GM12878 (cell line): ENCODE results near the gene AOC3. TPM values are rescaled to one million over a fixed set of nuclear protein-coding genes. Genes with fewer than 3 reads are reported as not detected.

ENCODE experiments used
- ATAC-seq: fragments of 200-7000 bp; cut with Tn5 transposase; 3 replicates; pipeline ENCODE4 v1.9.1; 2020; ENCODE audit warnings: mild to moderate bottlenecking, moderate library complexity
- BruUV-seq: library from RNA; stranded (reverse); fragments of 400-500 nt; replicated peaks from 2 replicates; lab custom pipeline; 2021; lab: Mats Ljungman, UMichigan
- CTCF ChIA-PET: fragments of 300-600 bp; sonication (Branson Sonifier 250); formaldehyde crosslinking; extraction: SDS; loops from one replicate; lab custom pipeline; 2021; ENCODE audit warnings: inconsistent platforms; lab: Yijun Ruan, JAX
- POLR2A ChIA-PET: fragments of 350-600 bp; formaldehyde crosslinking; extraction: SDS; loops from one replicate; lab custom pipeline; 2021; ENCODE audit warnings: inconsistent platforms; lab: Charles Lee
- RAD21 ChIA-PET: fragments of 300-600 bp; sonication (Branson Sonifier 250); formaldehyde crosslinking; loops from one replicate; lab custom pipeline; 2023; ENCODE audit warnings: antibody characterized with exemption; ENCODE audit not compliant: unreplicated experiment; lab: Charles Lee
- SMC1A ChIA-PET: fragments of 300-600 bp; sonication (Branson Sonifier 250); formaldehyde crosslinking; loops from one replicate; lab custom pipeline; 2023; ENCODE audit not compliant: unreplicated experiment, uncharacterized antibody; lab: Charles Lee
- DNase-seq: peaks from one replicate; pipeline ENCODE4 v3.0.0-alpha.2; 2011; ENCODE audit warnings: low read depth, low spot score
- FAIRE-seq: peaks from 3 replicates; lab custom pipeline; 2011; peaks lifted over from hg19 to GRCh38; lab: Jason Lieb, UNC
- H2AFZ ChIP-seq: 2 replicates; pipeline ENCODE4 v1.6.0; 2011; ENCODE audit warnings: low read depth, low read length, control low read depth; ENCODE audit not compliant: control insufficient read depth
- H3K27ac ChIP-seq: 2 replicates; pipeline ENCODE4 v1.5.1; 2011; ENCODE audit warnings: control low read depth; ENCODE audit not compliant: control insufficient read depth, insufficient read depth
- H3K27me3 ChIP-seq, 2 experiments: replicated peaks in 1 of 2; 2 replicates each; pipeline versions ENCODE4 v1.6.0 to v1.6.1; 2011; ENCODE audit warnings: low read length in 1 of 2; ENCODE audit not compliant: control insufficient read depth in 2 of 2, insufficient read depth in 2 of 2
- H3K36me3 ChIP-seq, 2 experiments: 2 replicates each; pipeline ENCODE4 v1.5.1; 2011; ENCODE audit warnings: low read length in 1 of 2; ENCODE audit not compliant: control insufficient read depth in 2 of 2, insufficient read depth in 2 of 2
- H3K4me1 ChIP-seq: 2 replicates; pipeline ENCODE4 v1.6.1; 2011; ENCODE audit warnings: mild to moderate bottlenecking, low read length, moderate library complexity, mixed read lengths; ENCODE audit not compliant: control insufficient read depth, insufficient read depth
- H3K4me2 ChIP-seq: 2 replicates; pipeline ENCODE4 v1.6.0; 2011; ENCODE audit warnings: control low read depth; ENCODE audit not compliant: control insufficient read depth, insufficient read depth
- H3K4me3 ChIP-seq: fragments of 200-600 bp; sonication (generic); 2 replicates; pipeline ENCODE4 v1.5.1; 2016
- H3K79me2 ChIP-seq: 2 replicates; pipeline ENCODE4 v1.6.0; 2011; ENCODE audit warnings: low read length; ENCODE audit not compliant: control insufficient read depth, insufficient read depth
- H3K9ac ChIP-seq: 2 replicates; pipeline ENCODE4 v1.8.0; 2011; ENCODE audit warnings: low read length, control low read depth, mixed read lengths; ENCODE audit not compliant: control insufficient read depth, insufficient read depth
- H3K9me3 ChIP-seq: replicated peaks from 3 replicates; pipeline ENCODE4 v1.5.1; 2011; ENCODE audit warnings: mild to moderate bottlenecking, low read length; ENCODE audit not compliant: control insufficient read depth, insufficient read depth
- H4K20me1 ChIP-seq: 2 replicates; pipeline ENCODE4 v1.6.0; 2011; ENCODE audit not compliant: control insufficient read depth, insufficient read depth
- DPF2 ChIP-seq: fragments of 450-650 bp; IDR thresholded peaks from 2 replicates; pipeline ENCODE4 v1.6.1; 2017; ENCODE audit warnings: mild to moderate bottlenecking
- ESRRA ChIP-seq: IDR thresholded peaks from 2 replicates; pipeline ENCODE4 v1.6.1; 2012; ENCODE audit warnings: mild to moderate bottlenecking, low read length, improper control_type of control experiment
- GATAD2B ChIP-seq: fragments of 450-650 bp; conservative IDR thresholded peaks from 2 replicates; pipeline ENCODE4 v1.6.1; 2017; ENCODE audit warnings: low read depth, mild to moderate bottlenecking, moderate library complexity
- KDM1A ChIP-seq: fragments of 200-600 bp; sonication (generic); IDR thresholded peaks from 2 replicates; pipeline ENCODE4 v1.6.1; 2016; ENCODE audit warnings: borderline replicate concordance
- PAX5 ChIP-seq: IDR thresholded peaks from 2 replicates; pipeline ENCODE4 v1.6.1; 2011; ENCODE audit warnings: low read depth, low read length, borderline replicate concordance
- POLR2AphosphoS2 ChIP-seq: IDR thresholded peaks from 2 replicates; pipeline ENCODE4 v1.6.1; 2011; ENCODE audit warnings: low read depth, mild to moderate bottlenecking, low read length, improper control_type of control experiment, moderate library complexity
- TCF3 ChIP-seq: IDR thresholded peaks from 2 replicates; pipeline ENCODE4 v1.6.1; 2012; ENCODE audit warnings: low read depth, mild to moderate bottlenecking, low read length, borderline replicate concordance; ENCODE audit not compliant: insufficient read depth
- YBX1 ChIP-seq: fragments of 450-650 bp; IDR thresholded peaks from 2 replicates; pipeline ENCODE4 v1.6.1; 2016; ENCODE audit warnings: antibody characterized with exemption
- ZBED1 ChIP-seq: IDR thresholded peaks from 2 replicates; pipeline ENCODE4 v1.6.1; 2016; ENCODE audit warnings: borderline replicate concordance
- ZNF622 ChIP-seq: fragments of 450-650 bp; IDR thresholded peaks from 2 replicates; pipeline ENCODE4 v1.6.1; 2017; ENCODE audit warnings: mild to moderate bottlenecking, inconsistent platforms
- WGBS: methylation state at CpG from one replicate; pipeline ENCODE4 v1.1.6; 2016; ENCODE audit warnings: low lambda C conversion rate; ENCODE audit not compliant: insufficient replicate concordance, insufficient coverage; ENCODE audit errors: missing lambda C conversion rate; 5-methylcytosine and 5-hydroxymethylcytosine counted together
- in situ Hi-C: fragments of 300-500 bp; cut with MboI; formaldehyde crosslinking; loops from 9 replicates; pipeline ENCODE4 v1.14.3; 2018; ENCODE audit warnings: mixed read lengths
- intact Hi-C: fragments of 100-400 bp; cut with micrococcal nuclease; formaldehyde crosslinking; loops from one replicate; pipeline ENCODE4 v1.14.2; 2022; ENCODE audit not compliant: unreplicated experiment
- polyA plus RNA-seq, 11 experiments: library from polyadenylated mRNA; depleted of rRNA in 4 of 11; unstranded in 6 of 11; stranded (reverse) in 5 of 11; fragments of >200 nt; fragmentation: Nextera tagmentation in 4 of 11; fragmentation: Illumina TruSeq in 1 of 11; extraction: Ambion mirVana in 4 of 11; extraction: Trizol in 1 of 11; gene quantifications; 1 replicate in 1 of 11; 2 replicates in 10 of 11; pipeline versions ENCODE4 v1.2.1 to v1.2.3, GENCODE V29; 2011 to 2016; ENCODE audit warnings: inconsistent platforms in 2 of 11, missing spikeins in 2 of 11, low read depth in 1 of 11
- total RNA-seq, 4 experiments: library from RNA; depleted of rRNA in 3 of 4; stranded (reverse); fragments of >200 nt in 3 of 4; fragmentation: Illumina TruSeq in 1 of 4; extraction: Trizol in 1 of 4; gene quantifications; 2 replicates each; pipeline versions ENCODE4 v1.2.1 to v1.2.3, GENCODE V29; 2013 to 2021
- TF ChIP-seq, protein P1 (sequence below): fragments of 450-650 bp; IDR thresholded peaks from 2 replicates; pipeline ENCODE4 v1.6.1; 2017; ENCODE audit warnings: mild to moderate bottlenecking, low read depth, inconsistent platforms; ENCODE audit not compliant: poor library complexity, severe bottlenecking

Gene AOC3
- total and polyA plus RNA-seq, 10 of the 15 experiments (the other 5 are each of a cell fraction or from before 2014, with no cell fraction given), result 0.02 to 0.91 (median 0.34) TPM; not detected in 2

DNA sequence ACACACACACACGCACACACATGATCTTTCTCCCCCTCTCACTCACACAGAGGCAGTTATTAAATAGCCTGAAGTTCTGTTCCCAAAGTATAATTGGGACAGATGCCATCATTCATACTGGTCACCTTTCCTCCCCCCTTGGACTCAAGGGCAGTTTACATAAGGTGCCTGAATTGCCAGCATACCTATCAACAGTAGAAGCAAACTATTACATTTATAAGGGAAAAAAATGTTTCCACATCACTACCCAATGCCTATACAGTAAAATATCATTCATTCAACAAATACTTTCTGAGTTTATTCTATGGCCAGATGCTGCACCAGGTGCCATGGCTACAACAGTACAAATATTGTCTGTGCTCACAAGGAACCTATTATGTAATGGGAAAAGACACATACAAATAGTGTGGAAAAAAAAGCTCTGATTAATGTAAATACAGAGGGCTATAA lies 46.1 kb upstream of the AOC3 start:
- ChIA-PET POLR2A (interaction anchor here (0.5 kb wide), 1 partner anchor 674 kb away, joined by 5 read pairs; no protein-coding TSS in a partner anchor), SMC1A (no interaction called here), RAD21 (interaction anchor here (1.3 kb wide), 1 partner anchor 41 kb away, joined by 3 read pairs; no protein-coding TSS in a partner anchor), CTCF (interaction anchor here (0.9 to 1.5 kb wide), 3 partner anchors 15 to 42 kb away, joined by 3 to 5 read pairs (median 4); no protein-coding TSS in a partner anchor)
- Histone ChIP-seq H3K27me3 (no peaks in the 10 kb centered on the region), H3K4me1 (no peaks in the 10 kb centered on the region), H4K20me1 (no peaks in the 10 kb centered on the region), H3K36me3 (no peaks in the 10 kb centered on the region; a peak in 1 of 4 replicates), H3K79me2 (no peaks in the 10 kb centered on the region), H2AFZ (no peak overlapping the region), H3K9ac (no peak overlapping the region), H3K9me3 (no peaks in the 10 kb centered on the region), H3K27ac (no peak overlapping the region), H3K4me3 (no peak overlapping the region), H3K4me2 (no peak overlapping the region)
- DNase-seq (no peak), ATAC-seq (no peak), FAIRE-seq (no peak)
- 17% methylated on average over 1 of the region's 1 CpG for WGBS
- intact Hi-C loops, result no loop called here
- BruUV-seq, result no TSS peak
- in situ Hi-C loops, result loop anchor here (5.0 kb wide), 1 partner anchor 53 kb away; no protein-coding TSS in a partner anchor
- TF ChIP-seq POLR2AphosphoS2 (no peak), GATAD2B (no peak), KDM1A (no peak), ZBED1 (no peak), ESRRA (no peak), DPF2 (no peak), YBX1 (no peak), PAX5 (no peak), TCF3 (no peak), ZNF622 (no peak)
- TF ChIP-seq, protein P1, sequence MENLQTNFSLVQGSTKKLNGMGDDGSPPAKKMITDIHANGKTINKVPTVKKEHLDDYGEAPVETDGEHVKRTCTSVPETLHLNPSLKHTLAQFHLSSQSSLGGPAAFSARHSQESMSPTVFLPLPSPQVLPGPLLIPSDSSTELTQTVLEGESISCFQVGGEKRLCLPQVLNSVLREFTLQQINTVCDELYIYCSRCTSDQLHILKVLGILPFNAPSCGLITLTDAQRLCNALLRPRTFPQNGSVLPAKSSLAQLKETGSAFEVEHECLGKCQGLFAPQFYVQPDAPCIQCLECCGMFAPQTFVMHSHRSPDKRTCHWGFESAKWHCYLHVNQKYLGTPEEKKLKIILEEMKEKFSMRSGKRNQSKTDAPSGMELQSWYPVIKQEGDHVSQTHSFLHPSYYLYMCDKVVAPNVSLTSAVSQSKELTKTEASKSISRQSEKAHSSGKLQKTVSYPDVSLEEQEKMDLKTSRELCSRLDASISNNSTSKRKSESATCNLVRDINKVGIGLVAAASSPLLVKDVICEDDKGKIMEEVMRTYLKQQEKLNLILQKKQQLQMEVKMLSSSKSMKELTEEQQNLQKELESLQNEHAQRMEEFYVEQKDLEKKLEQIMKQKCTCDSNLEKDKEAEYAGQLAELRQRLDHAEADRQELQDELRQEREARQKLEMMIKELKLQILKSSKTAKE, result no peak
